HL-60 (cell line): ENCODE measurements around the gene ELP4.

Experiments
- DNase-seq, 2 experiments: peaks; one replicate each; pipeline ENCODE4 v3.0.0-alpha.2; 2010 to 2020; ENCODE audit warnings: low read depth in 1 of 2, low spot score in 1 of 2
- H3K27ac ChIP-seq: fragments of 250-450 bp; sonication (Bioruptor Pico); replicated peaks from 2 replicates; pipeline ENCODE4 v1.5.1; 2020; ENCODE audit warnings: mild to moderate bottlenecking, moderate library complexity
- H3K27me3 ChIP-seq: fragments of 250-450 bp; sonication (Bioruptor Pico); 2 replicates; pipeline ENCODE4 v1.5.1; 2021; ENCODE audit warnings: mild to moderate bottlenecking, moderate library complexity; ENCODE audit not compliant: insufficient read depth, poor library complexity, severe bottlenecking
- H3K4me3 ChIP-seq: replicated peaks from 2 replicates; pipeline ENCODE4 v1.5.1; 2011; ENCODE audit warnings: mild to moderate bottlenecking, control low read depth, low read length; ENCODE audit not compliant: insufficient read depth
- CTCF ChIP-seq: IDR thresholded peaks from one replicate; pipeline ENCODE4 v1.5.1; 2011; ENCODE audit warnings: low read length, control low read depth, inconsistent platforms; ENCODE audit not compliant: insufficient read depth
- GABPA ChIP-seq: IDR thresholded peaks from 2 replicates; pipeline ENCODE4 v1.6.1; 2012; ENCODE audit warnings: low read depth
- POLR2AphosphoS5 ChIP-seq: IDR thresholded peaks from 2 replicates; pipeline ENCODE4 v1.6.1; 2012; ENCODE audit warnings: low read depth
- REST ChIP-seq: IDR thresholded peaks from 2 replicates; pipeline ENCODE4 v1.6.1; 2012; ENCODE audit warnings: low read depth; ENCODE audit not compliant: insufficient replicate concordance
- SPI1 ChIP-seq: IDR thresholded peaks from 2 replicates; pipeline ENCODE4 v1.6.1; 2012; ENCODE audit warnings: low read depth, mild to moderate bottlenecking, borderline replicate concordance

Gene ELP4

GRCh38 chr11:31643857-31644256 is 134.3 kb downstream of the ELP4 start:
- TF ChIP-seq REST (no peak), SPI1 (no peak), CTCF (no peak), POLR2AphosphoS5 (no peak), GABPA (no peak)
- Histone ChIP-seq H3K27ac (no peak overlapping the region), H3K4me3 (no peak overlapping the region), H3K27me3 (no peaks in the 10 kb centered on the region)
- DNase-seq: no peak

GRCh38 chr11:31645747-31646146 is 136.2 kb downstream of the ELP4 start:
- no peak for DNase-seq
- H3K4me3 ChIP-seq: no peak overlapping the region
- TF ChIP-seq POLR2AphosphoS5: no peak
- no peak for TF ChIP-seq SPI1
- TF ChIP-seq CTCF: no peak
- no peak for TF ChIP-seq REST
- no peak for TF ChIP-seq GABPA
- H3K27me3 ChIP-seq: no peaks in the 10 kb centered on the region
- no peak overlapping the region for H3K27ac ChIP-seq

- no peak for TF ChIP-seq GABPA
- H3K27ac ChIP-seq: no peak overlapping the region
Observed at GRCh38 chr11:31646216-31646615, 136.6 kb downstream of the ELP4 start.

GRCh38 chr11:31649129-31649966 is 139.8 kb downstream of the ELP4 start:
- TF ChIP-seq GABPA (no peak), SPI1 (no peak), REST (no peak), POLR2AphosphoS5 (no peak), CTCF (no peak)
- no peak for DNase-seq
- no peak overlapping the region for H3K4me3 ChIP-seq
- no peaks in the 10 kb centered on the region for H3K27me3 ChIP-seq
- no peak overlapping the region for H3K27ac ChIP-seq

More at GRCh38 chr11:31646216-31646615, 136.6 kb downstream of the ELP4 start:
- H3K4me3 ChIP-seq: no peak overlapping the region
- no peaks in the 10 kb centered on the region for H3K27me3 ChIP-seq
- no peak for DNase-seq
